Measurements from ENCODE around the gene SERP2. TPM values are rescaled to one million over a fixed set of nuclear protein-coding genes. Genes with fewer than 3 reads are reported as not detected.

The SERP2 gene
- total and polyA plus RNA-seq, 2 donors (not counting 1 experiment from before 2014, with no cell fraction given), result 0.43 TPM; not detected in 1

- no peak overlapping the region for H3K4me2 ChIP-seq (replicated peaks; ENCODE audit: low read depth, low read length, poor library complexity, severe bottlenecking)
- POLR2A ChIA-PET, result no interaction called here
- ATAC-seq (ENCODE audit: low read depth), result no peak
- H4K20me1 ChIP-seq (ENCODE audit: control insufficient read depth, insufficient read depth, low read length, poor library complexity, severe bottlenecking), result no peaks in the 10 kb centered on the region
- no peak overlapping the region for H3K4me3 ChIP-seq (ENCODE audit: control extremely low read depth in 1 of 5, extremely low read depth in 1 of 5, insufficient read depth in 1 of 5, low read depth in 2 of 5, low read length in 4 of 5)
- CTCF ChIA-PET, result no interaction called here
- no peaks in the 10 kb centered on the region for H3K79me2 ChIP-seq (ENCODE audit: control insufficient read depth, insufficient read depth, low read length)
- no peak for DNase-seq
- no peaks in the 10 kb centered on the region for H3K27me3 ChIP-seq (replicated peaks in 1 of 4; ENCODE audit: control extremely low read depth in 1 of 4, control insufficient read depth in 3 of 4, insufficient read depth in 4 of 4, low read length in 3 of 4)
- no peaks in the 10 kb centered on the region for H3K4me1 Mint-ChIP-seq
- no peak overlapping the region for H3K4me3 Mint-ChIP-seq
- WGBS (ENCODE audit: insufficient coverage), result 73% methylated on average over 3 of the region's 4 CpGs
- H3K27ac Mint-ChIP-seq, result no peak overlapping the region
- peaks cover 0 to 3% (median 0%) of the 10 kb centered on the region in 3 donors for H3K9me3 ChIP-seq (ENCODE audit: control extremely low read depth in 1 of 3, control insufficient read depth in 2 of 3, insufficient read depth in 1 of 3, low read length in 2 of 3)
- H3K27me3 Mint-ChIP-seq, result no peaks in the 10 kb centered on the region
- intact Hi-C loops (cut with micrococcal nuclease), result no loop called here
- H3K9ac ChIP-seq (ENCODE audit: low read length), result no peak overlapping the region
- TF ChIP-seq, protein P1, sequence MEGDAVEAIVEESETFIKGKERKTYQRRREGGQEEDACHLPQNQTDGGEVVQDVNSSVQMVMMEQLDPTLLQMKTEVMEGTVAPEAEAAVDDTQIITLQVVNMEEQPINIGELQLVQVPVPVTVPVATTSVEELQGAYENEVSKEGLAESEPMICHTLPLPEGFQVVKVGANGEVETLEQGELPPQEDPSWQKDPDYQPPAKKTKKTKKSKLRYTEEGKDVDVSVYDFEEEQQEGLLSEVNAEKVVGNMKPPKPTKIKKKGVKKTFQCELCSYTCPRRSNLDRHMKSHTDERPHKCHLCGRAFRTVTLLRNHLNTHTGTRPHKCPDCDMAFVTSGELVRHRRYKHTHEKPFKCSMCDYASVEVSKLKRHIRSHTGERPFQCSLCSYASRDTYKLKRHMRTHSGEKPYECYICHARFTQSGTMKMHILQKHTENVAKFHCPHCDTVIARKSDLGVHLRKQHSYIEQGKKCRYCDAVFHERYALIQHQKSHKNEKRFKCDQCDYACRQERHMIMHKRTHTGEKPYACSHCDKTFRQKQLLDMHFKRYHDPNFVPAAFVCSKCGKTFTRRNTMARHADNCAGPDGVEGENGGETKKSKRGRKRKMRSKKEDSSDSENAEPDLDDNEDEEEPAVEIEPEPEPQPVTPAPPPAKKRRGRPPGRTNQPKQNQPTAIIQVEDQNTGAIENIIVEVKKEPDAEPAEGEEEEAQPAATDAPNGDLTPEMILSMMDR (IDR thresholded peaks at IDR 0.05), result no peak
- no peak for TF ChIP-seq EZH2 (IDR thresholded peaks at IDR 0.05; ENCODE audit: borderline replicate concordance, insufficient read depth, low read depth, low read length, poor library complexity, severe bottlenecking)
- no peaks in the 10 kb centered on the region for H3K4me1 ChIP-seq (ENCODE audit: control insufficient read depth in 2 of 2, insufficient read depth in 2 of 2, low read length in 2 of 2)
- no peaks in the 10 kb centered on the region for H3K36me3 ChIP-seq (replicated peaks in 1 of 2; ENCODE audit: control extremely low read depth in 1 of 2, control insufficient read depth in 1 of 2, extremely low read depth in 1 of 2, insufficient read depth in 2 of 2, low read length in 1 of 2)
- H3K9me3 Mint-ChIP-seq (ENCODE audit: insufficient read depth), result no peaks in the 10 kb centered on the region
- H2AFZ ChIP-seq (ENCODE audit: insufficient read depth, low read depth, low read length, poor library complexity, severe bottlenecking), result no peak overlapping the region
- no peak overlapping the region for H3K27ac ChIP-seq (ENCODE audit: low read length in 2 of 2)
These were observed 36.0 kb upstream of the SERP2 start for GRCh38 chr13:44337581-44337980.

DNA sequence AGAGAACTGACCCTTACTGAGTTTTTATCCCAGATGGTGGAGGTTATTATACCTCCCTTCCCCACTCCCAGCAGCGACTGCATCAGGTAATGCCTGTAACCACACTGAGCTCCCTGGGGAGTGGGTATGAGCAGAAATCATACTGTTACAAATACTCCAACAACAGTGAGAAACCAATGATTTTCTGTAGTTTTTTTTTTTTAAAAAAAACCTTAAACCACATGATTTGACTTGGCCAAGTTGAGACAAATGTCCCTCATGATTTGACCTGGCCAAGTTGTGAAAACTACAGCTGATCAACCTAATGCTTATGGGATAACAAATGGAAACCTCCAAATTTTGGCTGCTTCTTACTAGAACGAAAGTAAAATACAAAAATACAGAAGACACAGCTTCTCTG lies 33.1 kb upstream of the SERP2 start:
- no peak overlapping the region for H3K27ac ChIP-seq (ENCODE audit: low read length in 2 of 2)
- Mint-ChIP-seq H3K27ac (no peak overlapping the region), H3K4me3 (no peak overlapping the region), H3K4me1 (no peaks in the 10 kb centered on the region), H3K27me3 (peaks cover 13% of the 10 kb centered on the region), H3K9me3 (ENCODE audit: insufficient read depth) (peaks cover 2% of the 10 kb centered on the region)
- no peaks in the 10 kb centered on the region for H3K4me1 ChIP-seq (ENCODE audit: control insufficient read depth in 2 of 2, insufficient read depth in 2 of 2, low read length in 2 of 2)
- H3K4me3 ChIP-seq (ENCODE audit: control extremely low read depth in 1 of 5, extremely low read depth in 1 of 5, insufficient read depth in 1 of 5, low read depth in 2 of 5, low read length in 4 of 5), result no peak overlapping the region
- no peaks in the 10 kb centered on the region for H4K20me1 ChIP-seq (ENCODE audit: control insufficient read depth, insufficient read depth, low read length, poor library complexity, severe bottlenecking)
- H3K27me3 ChIP-seq (replicated peaks in 1 of 4; ENCODE audit: control extremely low read depth in 1 of 4, control insufficient read depth in 3 of 4, insufficient read depth in 4 of 4, low read length in 3 of 4), result no peaks in the 10 kb centered on the region
- H3K9me3 ChIP-seq (ENCODE audit: control extremely low read depth in 1 of 3, control insufficient read depth in 2 of 3, insufficient read depth in 1 of 3, low read length in 2 of 3), result peaks cover 0 to 3% (median 0%) of the 10 kb centered on the region in 3 donors
- WGBS (ENCODE audit: insufficient coverage), result no CpG with 5 or more reads among the region's 2 CpGs
- intact Hi-C loops (cut with micrococcal nuclease), result no loop called here
- ChIA-PET CTCF (no interaction called here), POLR2A (no interaction called here)
- DNase-seq (no peak), ATAC-seq (ENCODE audit: low read depth) (no peak)
- no peak overlapping the region for H3K4me2 ChIP-seq (replicated peaks; ENCODE audit: low read depth, low read length, poor library complexity, severe bottlenecking)
- TF ChIP-seq EZH2 (IDR thresholded peaks at IDR 0.05; ENCODE audit: borderline replicate concordance, insufficient read depth, low read depth, low read length, poor library complexity, severe bottlenecking), result no peak
- TF ChIP-seq, protein P1 (IDR thresholded peaks at IDR 0.05), result no peak
- H3K36me3 ChIP-seq (replicated peaks in 1 of 2; ENCODE audit: control extremely low read depth in 1 of 2, control insufficient read depth in 1 of 2, extremely low read depth in 1 of 2, insufficient read depth in 2 of 2, low read length in 1 of 2), result no peaks in the 10 kb centered on the region
- no peak overlapping the region for H2AFZ ChIP-seq (ENCODE audit: insufficient read depth, low read depth, low read length, poor library complexity, severe bottlenecking)
- no peak overlapping the region for H3K9ac ChIP-seq (ENCODE audit: low read length)
- no peaks in the 10 kb centered on the region for H3K79me2 ChIP-seq (ENCODE audit: control insufficient read depth, insufficient read depth, low read length)

Measured in B cell (primary cell).